Measurements from ENCODE around the gene SUPT20HL2. TPM values are rescaled to one million over a fixed set of nuclear protein-coding genes. Genes with fewer than 3 reads are reported as not detected.

The SUPT20HL2 gene
- total RNA-seq, 1 experiment from 2014 or later: not detected

DNA sequence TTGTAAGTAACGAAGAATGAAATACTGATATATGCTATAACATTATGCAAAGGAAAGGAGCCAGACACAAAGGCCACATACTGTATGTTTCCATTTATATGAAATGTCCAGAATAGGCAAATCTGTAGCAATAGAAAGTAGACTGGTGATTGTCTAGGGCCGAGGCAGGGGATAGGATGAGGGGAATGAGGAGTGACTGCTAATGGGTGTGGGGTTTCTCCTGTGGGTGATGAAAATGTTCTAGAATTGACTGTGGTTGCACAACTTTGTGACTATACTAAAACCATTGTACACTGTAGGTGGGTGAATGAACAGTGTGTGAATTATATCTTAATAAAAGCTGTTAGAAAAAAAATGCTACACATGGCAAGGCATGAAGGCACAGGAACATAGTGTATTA lies 26.6 kb upstream of the SUPT20HL2 start:
- Mint-ChIP-seq H3K36me3 (no peaks in the 10 kb centered on the region), H3K27ac (no peak overlapping the region), H3K9me3 (no peaks in the 10 kb centered on the region), H3K4me3 (no peak overlapping the region), H3K27me3 (ENCODE audit: low read depth) (no peaks in the 10 kb centered on the region), H3K4me1 (peaks cover 1% of the 10 kb centered on the region; the same call in 1 of the 2 replicates)
- no peak for DNase-seq (ENCODE audit: low spot score)
- POLR2A ChIA-PET: no interaction called here
- CTCF ChIA-PET: no interaction called here
- ATAC-seq: no peak
- no peak for TF ChIP-seq CBFB (CRISPR knock-in tag; IDR thresholded peaks at IDR 0.05; ENCODE audit: low read depth)
- TF ChIP-seq SMAD4 (CRISPR knock-in tag; IDR thresholded peaks at IDR 0.05): no peak
- TF ChIP-seq FOXK1 (CRISPR knock-in tag; IDR thresholded peaks at IDR 0.05): no peak
- no peak for TF ChIP-seq SP1 (CRISPR knock-in tag; conservative IDR thresholded peaks at IDR 0.05)

GRCh38 chrX:24339911-24340310 lies 26.0 kb upstream of the SUPT20HL2 start:
- no peaks in the 10 kb centered on the region for H3K9me3 Mint-ChIP-seq
- H3K27me3 Mint-ChIP-seq (ENCODE audit: low read depth): no peaks in the 10 kb centered on the region
- no peaks in the 10 kb centered on the region for H3K36me3 Mint-ChIP-seq
- no peak for ATAC-seq
- H3K4me3 Mint-ChIP-seq: no peak overlapping the region
- TF ChIP-seq FOXP1 (CRISPR knock-in tag; IDR thresholded peaks at IDR 0.05; ENCODE audit: borderline replicate concordance) (no peak), GRHL2 (CRISPR knock-in tag; IDR thresholded peaks at IDR 0.05; ENCODE audit: insufficient replicate concordance, severe bottlenecking) (no peak), JAZF1 (CRISPR knock-in tag; IDR thresholded peaks at IDR 0.05) (no peak), ZNF219 (CRISPR knock-in tag; IDR thresholded peaks at IDR 0.05; ENCODE audit: borderline replicate concordance) (no peak), NFATC4 (CRISPR knock-in tag; IDR thresholded peaks at IDR 0.05) (no peak), CBFB (CRISPR knock-in tag; IDR thresholded peaks at IDR 0.05; ENCODE audit: low read depth) (no peak), JUN (CRISPR knock-in tag; IDR thresholded peaks at IDR 0.05) (no peak), TEAD1 (CRISPR knock-in tag; IDR thresholded peaks at IDR 0.05) (no peak)
- TF ChIP-seq, protein P1, sequence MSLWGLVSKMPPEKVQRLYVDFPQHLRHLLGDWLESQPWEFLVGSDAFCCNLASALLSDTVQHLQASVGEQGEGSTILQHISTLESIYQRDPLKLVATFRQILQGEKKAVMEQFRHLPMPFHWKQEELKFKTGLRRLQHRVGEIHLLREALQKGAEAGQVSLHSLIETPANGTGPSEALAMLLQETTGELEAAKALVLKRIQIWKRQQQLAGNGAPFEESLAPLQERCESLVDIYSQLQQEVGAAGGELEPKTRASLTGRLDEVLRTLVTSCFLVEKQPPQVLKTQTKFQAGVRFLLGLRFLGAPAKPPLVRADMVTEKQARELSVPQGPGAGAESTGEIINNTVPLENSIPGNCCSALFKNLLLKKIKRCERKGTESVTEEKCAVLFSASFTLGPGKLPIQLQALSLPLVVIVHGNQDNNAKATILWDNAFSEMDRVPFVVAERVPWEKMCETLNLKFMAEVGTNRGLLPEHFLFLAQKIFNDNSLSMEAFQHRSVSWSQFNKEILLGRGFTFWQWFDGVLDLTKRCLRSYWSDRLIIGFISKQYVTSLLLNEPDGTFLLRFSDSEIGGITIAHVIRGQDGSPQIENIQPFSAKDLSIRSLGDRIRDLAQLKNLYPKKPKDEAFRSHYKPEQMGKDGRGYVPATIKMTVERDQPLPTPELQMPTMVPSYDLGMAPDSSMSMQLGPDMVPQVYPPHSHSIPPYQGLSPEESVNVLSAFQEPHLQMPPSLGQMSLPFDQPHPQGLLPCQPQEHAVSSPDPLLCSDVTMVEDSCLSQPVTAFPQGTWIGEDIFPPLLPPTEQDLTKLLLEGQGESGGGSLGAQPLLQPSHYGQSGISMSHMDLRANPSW (CRISPR knock-in tag; conservative IDR thresholded peaks at IDR 0.05; ENCODE audit: low read depth): no peak
- TF ChIP-seq, protein P2, sequence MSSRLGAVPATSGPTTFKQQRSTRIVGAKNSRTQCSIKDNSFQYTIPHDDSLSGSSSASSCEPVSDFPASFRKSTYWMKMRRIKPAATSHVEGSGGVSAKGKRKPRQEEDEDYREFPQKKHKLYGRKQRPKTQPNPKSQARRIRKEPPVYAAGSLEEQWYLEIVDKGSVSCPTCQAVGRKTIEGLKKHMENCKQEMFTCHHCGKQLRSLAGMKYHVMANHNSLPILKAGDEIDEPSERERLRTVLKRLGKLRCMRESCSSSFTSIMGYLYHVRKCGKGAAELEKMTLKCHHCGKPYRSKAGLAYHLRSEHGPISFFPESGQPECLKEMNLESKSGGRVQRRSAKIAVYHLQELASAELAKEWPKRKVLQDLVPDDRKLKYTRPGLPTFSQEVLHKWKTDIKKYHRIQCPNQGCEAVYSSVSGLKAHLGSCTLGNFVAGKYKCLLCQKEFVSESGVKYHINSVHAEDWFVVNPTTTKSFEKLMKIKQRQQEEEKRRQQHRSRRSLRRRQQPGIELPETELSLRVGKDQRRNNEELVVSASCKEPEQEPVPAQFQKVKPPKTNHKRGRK (CRISPR knock-in tag; IDR thresholded peaks at IDR 0.05; ENCODE audit: borderline replicate concordance): no peak
- CTCF ChIA-PET: no interaction called here
- POLR2A ChIA-PET: no interaction called here
- DNase-seq (ENCODE audit: low spot score): no peak
- no peaks in the 10 kb centered on the region for H3K4me1 Mint-ChIP-seq
- no peak overlapping the region for H3K27ac Mint-ChIP-seq

- Mint-ChIP-seq H3K4me1 (no peaks in the 10 kb centered on the region), H3K4me3 (no peak overlapping the region), H3K9me3 (peaks cover 7% of the 10 kb centered on the region), H3K27ac (no peak overlapping the region), H3K27me3 (ENCODE audit: low read depth) (no peaks in the 10 kb centered on the region), H3K36me3 (no peaks in the 10 kb centered on the region)
- DNase-seq (ENCODE audit: low spot score): no peak
- CTCF ChIA-PET: no interaction called here
- POLR2A ChIA-PET: no interaction called here
- no peak for ATAC-seq
- TF ChIP-seq CREM (CRISPR knock-in tag; IDR thresholded peaks at IDR 0.05) (no peak), FOXP1 (CRISPR knock-in tag; IDR thresholded peaks at IDR 0.05; ENCODE audit: borderline replicate concordance) (no peak), SOX15 (CRISPR knock-in tag; IDR thresholded peaks at IDR 0.05) (no peak), NR1H2 (CRISPR knock-in tag; IDR thresholded peaks at IDR 0.05) (no peak), TCF7 (CRISPR knock-in tag; IDR thresholded peaks at IDR 0.05; ENCODE audit: low read depth) (no peak), ATF6 (CRISPR knock-in tag; IDR thresholded peaks at IDR 0.05) (no peak), ATF3 (CRISPR knock-in tag; conservative IDR thresholded peaks at IDR 0.05) (no peak), CTCF (IDR thresholded peaks at IDR 0.05) (no peak), ELF4 (CRISPR knock-in tag; IDR thresholded peaks at IDR 0.05; ENCODE audit: low read depth) (no peak), TEAD1 (CRISPR knock-in tag; IDR thresholded peaks at IDR 0.05) (no peak)
- TF ChIP-seq, protein P3, sequence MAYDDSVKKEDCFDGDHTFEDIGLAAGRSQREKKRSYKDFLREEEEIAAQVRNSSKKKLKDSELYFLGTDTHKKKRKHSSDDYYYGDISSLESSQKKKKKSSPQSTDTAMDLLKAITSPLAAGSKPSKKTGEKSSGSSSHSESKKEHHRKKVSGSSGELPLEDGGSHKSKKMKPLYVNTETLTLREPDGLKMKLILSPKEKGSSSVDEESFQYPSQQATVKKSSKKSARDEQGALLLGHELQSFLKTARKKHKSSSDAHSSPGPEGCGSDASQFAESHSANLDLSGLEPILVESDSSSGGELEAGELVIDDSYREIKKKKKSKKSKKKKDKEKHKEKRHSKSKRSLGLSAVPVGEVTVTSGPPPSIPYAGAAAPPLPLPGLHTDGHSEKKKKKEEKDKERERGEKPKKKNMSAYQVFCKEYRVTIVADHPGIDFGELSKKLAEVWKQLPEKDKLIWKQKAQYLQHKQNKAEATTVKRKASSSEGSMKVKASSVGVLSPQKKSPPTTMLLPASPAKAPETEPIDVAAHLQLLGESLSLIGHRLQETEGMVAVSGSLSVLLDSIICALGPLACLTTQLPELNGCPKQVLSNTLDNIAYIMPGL (CRISPR knock-in tag; IDR thresholded peaks at IDR 0.05): no peak
Observed at GRCh38 chrX:24335871-24336270, 22.0 kb upstream of the SUPT20HL2 start.

Measured in WTC11 (cell line).